ENCODE measurements around the gene LRRC75B.
A peak's percentile ranks its signal among the peaks of the same experiment; 100 is the strongest.
"Not testable (repeated sequence)": the region's sequence is repeated elsewhere in the genome, so short reads cannot be mapped to it uniquely, and the experiment has no call there.

LRRC75B gene

GRCh38 chr22:24592851-24593558 is at the start of gene LRRC75B:
Gene LRRC75B, minus strand, starts transcription at chr22:24593073. Its CDS starts 34 bp downstream, at chr22:24593039.
- no peak for FAIRE-seq
- DNase-seq (ENCODE audit: insufficient read length, low spot score), result peak; percentile 96
- TF ChIP-seq CTCF (IDR thresholded peaks at IDR 0.05; ENCODE audit: insufficient read depth, missing control alignments), result no peak

GRCh38 chr22:24642307-24642706 is 49.4 kb upstream of the LRRC75B start:
- FAIRE-seq; DNase-seq (ENCODE audit: insufficient read length, low spot score): not testable (repeated sequence)

GRCh38 chr22:24636513-24636912 is 43.6 kb upstream of the LRRC75B start:
- DNase-seq (ENCODE audit: insufficient read length, low spot score); FAIRE-seq: not testable (repeated sequence)

- not testable (repeated sequence) for FAIRE-seq; DNase-seq (ENCODE audit: insufficient read length, low spot score)
Measured at GRCh38 chr22:24634776-24635389, 42.0 kb upstream of the LRRC75B start.

- not testable (repeated sequence) for FAIRE-seq; DNase-seq (ENCODE audit: insufficient read length, low spot score)
Measured at GRCh38 chr22:24633231-24634023, 40.6 kb upstream of the LRRC75B start.

- FAIRE-seq; DNase-seq (ENCODE audit: insufficient read length, low spot score): not testable (repeated sequence)
Measured at GRCh38 chr22:24632642-24633041, 39.8 kb upstream of the LRRC75B start.

GRCh38 chr22:24631430-24632122 is 38.7 kb upstream of the LRRC75B start:
- not testable (repeated sequence) for FAIRE-seq; DNase-seq (ENCODE audit: insufficient read length, low spot score)

- not testable (repeated sequence) for FAIRE-seq; DNase-seq (ENCODE audit: insufficient read length, low spot score)
Measured at GRCh38 chr22:24630812-24631427, 38.0 kb upstream of the LRRC75B start.

GRCh38 chr22:24629069-24629468 is 36.2 kb upstream of the LRRC75B start:
- DNase-seq (ENCODE audit: insufficient read length, low spot score); FAIRE-seq: not testable (repeated sequence)
- TF ChIP-seq CTCF (IDR thresholded peaks at IDR 0.05; ENCODE audit: insufficient read depth, missing control alignments), result peak; percentile 20

GRCh38 chr22:24627911-24628310 is 35.0 kb upstream of the LRRC75B start:
- not testable (repeated sequence) for DNase-seq (ENCODE audit: insufficient read length, low spot score); FAIRE-seq

- FAIRE-seq, result not testable (repeated sequence)
- peak; percentile 1 for DNase-seq (ENCODE audit: insufficient read length, low spot score)
Measured at GRCh38 chr22:24622596-24622995, 29.7 kb upstream of the LRRC75B start.

GRCh38 chr22:24621244-24621643 is 28.4 kb upstream of the LRRC75B start:
- FAIRE-seq; DNase-seq (ENCODE audit: insufficient read length, low spot score): not testable (repeated sequence)

GRCh38 chr22:24614794-24615193 is 21.9 kb upstream of the LRRC75B start:
- DNase-seq (ENCODE audit: insufficient read length, low spot score); FAIRE-seq: not testable (repeated sequence)

- DNase-seq (ENCODE audit: insufficient read length, low spot score); FAIRE-seq: not testable (repeated sequence)
Measured at GRCh38 chr22:24609888-24610287, 17.0 kb upstream of the LRRC75B start.

- FAIRE-seq; DNase-seq (ENCODE audit: insufficient read length, low spot score): not testable (repeated sequence)
Measured at GRCh38 chr22:24608327-24608726, 15.5 kb upstream of the LRRC75B start.

GRCh38 chr22:24607429-24607983 is 14.6 kb upstream of the LRRC75B start:
- FAIRE-seq; DNase-seq (ENCODE audit: insufficient read length, low spot score): not testable (repeated sequence)

Measured in D721Med (cell line).